Pons (tissue), 1 donor: ENCODE results near the gene ALCAM.

ENCODE experiments used
- DNase-seq: peaks from one replicate; pipeline ENCODE4 v3.0.0-alpha.2; 2016; ENCODE audit warnings: low spot score

ALCAM gene

DNA sequence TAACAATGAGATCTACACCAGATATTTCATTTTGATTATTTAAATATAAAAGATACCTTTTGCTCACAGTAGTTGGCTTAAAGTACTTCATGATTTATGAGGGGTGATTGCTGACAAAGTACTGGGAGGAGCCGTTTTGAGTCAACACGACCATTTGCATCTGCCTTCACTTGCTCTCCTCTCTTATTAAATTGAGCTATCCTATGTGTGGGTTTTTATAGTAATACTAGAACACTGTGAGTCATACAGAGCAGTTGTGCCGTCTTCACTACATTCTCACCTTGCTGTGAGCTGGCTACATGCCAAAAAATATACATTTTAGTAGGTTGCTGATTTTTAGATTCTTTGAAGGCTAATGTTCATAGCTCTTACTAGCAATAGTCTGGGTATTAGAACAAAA is 161.2 kb downstream of the ALCAM start:
- DNase-seq, result no peak

DNA sequence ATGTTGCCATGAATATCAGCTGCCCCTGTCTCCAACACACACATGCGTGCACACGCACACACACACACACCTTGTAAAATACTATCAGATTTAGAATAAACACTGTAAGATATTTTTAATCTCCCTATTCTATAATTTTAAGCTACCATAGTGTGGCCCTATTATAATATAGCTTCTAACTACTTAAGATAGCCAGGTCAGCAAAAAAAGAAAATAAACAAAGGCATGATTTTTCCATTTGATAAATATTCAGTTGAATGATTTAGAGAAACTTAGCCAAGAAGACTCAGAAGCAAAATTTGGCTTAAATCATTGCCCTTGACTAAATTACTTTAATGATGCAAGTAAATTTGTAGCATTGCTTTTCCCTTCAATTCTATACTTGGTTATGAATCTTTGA is 162.2 kb downstream of the ALCAM start:
- DNase-seq, result no peak

GRCh38 chr3:105529456-105529855 is 162.7 kb downstream of the ALCAM start:
- DNase-seq, result no peak

DNA sequence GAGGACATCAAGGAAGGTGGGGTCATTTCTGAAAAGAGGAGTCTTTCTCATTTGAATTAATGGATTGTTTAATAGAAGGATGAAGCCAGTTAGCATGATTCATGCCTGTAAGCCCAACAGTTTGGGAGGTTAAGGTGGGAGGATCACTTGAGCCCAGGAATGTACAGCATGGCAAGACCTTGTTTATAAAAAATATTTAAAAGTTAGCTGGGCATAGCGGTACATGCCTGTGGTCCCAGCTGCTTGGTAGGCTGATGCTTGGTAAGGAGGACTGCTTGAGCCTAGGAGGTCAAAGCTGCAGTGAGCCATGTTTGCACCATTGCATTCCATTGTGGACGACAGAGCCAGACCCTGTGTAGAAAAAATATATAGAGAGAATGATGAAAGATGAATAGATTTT is 165.5 kb downstream of the ALCAM start:
- no peak for DNase-seq

- DNase-seq, result no peak
Observed at GRCh38 chr3:105533960-105534359, 167.3 kb downstream of the ALCAM start.

- DNase-seq, result no peak
Observed at GRCh38 chr3:105534491-105534890, 167.8 kb downstream of the ALCAM start.

DNA sequence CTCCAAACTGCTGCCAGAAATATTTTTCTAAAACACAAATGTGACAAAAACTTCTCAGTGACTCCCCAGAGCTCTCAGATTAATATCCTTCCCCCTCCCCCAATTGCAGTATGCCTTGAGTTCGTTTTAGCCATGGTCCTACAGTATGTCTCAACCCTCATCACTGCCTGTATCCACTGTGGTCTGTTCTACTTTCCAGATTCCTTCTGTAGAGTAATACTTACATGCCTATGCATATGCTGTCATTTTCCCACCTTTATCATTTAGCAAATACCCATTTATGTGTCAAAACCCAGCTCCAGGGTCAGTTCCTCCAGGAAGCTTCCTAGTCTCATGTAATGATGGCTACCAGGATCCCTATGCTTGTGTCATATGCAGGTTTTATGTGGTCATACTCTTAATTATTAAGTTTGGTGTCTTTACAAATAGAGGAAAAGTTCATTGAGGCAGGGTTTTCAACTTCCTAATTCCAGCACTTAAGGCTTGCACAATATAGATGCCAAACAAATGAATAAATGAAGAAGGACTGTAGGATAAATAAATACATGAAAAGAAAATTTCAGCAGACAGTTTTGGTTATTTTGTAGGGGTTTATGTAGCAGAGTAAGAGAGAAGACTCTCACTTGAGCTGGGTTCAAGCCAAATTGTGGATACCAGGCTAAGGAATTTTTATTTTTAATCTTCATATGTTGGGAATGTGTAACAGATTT is 170.8 kb downstream of the ALCAM start:
- DNase-seq, result no peak

- DNase-seq, result no peak
Observed at GRCh38 chr3:105538483-105538882, 171.8 kb downstream of the ALCAM start.

- DNase-seq, result no peak
Observed at GRCh38 chr3:105539897-105540296, 173.2 kb downstream of the ALCAM start.

DNA sequence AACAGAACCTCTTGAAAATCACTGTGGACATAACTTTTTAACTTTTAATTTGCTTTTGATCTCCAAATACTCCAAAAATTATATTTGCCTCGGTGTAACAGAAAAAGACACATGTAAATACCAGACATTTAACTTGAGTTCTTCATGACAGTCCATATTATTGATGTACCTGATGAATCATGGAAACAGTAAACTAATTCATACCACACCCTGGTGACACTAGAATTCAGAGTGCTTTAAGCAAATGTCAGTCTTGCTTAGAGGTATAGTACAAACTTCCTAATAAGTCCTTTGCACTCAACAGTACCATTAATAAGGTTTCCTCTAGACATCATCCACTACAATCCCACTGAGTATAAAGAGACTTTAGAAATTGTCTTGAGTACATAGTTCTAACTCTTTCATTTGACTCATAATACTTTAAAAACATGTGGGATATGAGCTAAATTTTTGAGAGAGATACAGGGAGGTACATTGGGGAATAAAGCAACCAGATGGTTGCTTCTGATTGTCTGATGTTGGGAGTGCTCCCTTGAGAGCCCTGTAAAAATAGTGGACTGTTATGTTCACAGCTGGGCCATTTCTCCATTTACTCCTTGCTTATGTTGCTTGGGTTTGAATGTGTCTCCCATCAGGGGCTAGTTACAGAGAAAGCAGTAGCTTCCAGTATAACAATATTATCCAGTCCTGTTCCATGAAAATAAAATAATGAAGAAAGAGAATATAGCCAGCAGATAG is 175.7 kb downstream of the ALCAM start:
- no peak for DNase-seq

- DNase-seq, result no peak
Observed at GRCh38 chr3:105545051-105545450, 178.3 kb downstream of the ALCAM start.

GRCh38 chr3:105553851-105554250 is 187.1 kb downstream of the ALCAM start:
- no peak for DNase-seq

GRCh38 chr3:105555206-105555605 is 188.5 kb downstream of the ALCAM start:
- DNase-seq, result no peak

DNA sequence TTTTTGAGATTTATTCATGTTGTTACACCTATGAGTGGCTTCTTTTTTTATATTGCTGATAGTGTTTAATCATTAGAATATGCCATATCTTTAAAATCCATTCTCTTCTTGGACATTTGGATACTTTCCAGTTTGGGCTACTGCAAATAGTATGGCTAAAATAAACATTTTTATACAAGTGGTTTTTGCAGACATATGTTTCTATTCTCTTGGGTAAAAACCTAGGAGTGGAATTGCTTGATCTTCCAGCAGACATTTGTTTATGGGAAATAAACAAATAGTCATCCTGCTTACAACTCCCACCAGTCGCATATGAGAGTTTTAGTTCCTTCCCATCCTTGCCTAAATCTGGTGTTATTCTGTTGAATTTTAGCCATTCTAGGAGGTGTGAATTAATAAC is 193.1 kb downstream of the ALCAM start:
- DNase-seq, result no peak

DNA sequence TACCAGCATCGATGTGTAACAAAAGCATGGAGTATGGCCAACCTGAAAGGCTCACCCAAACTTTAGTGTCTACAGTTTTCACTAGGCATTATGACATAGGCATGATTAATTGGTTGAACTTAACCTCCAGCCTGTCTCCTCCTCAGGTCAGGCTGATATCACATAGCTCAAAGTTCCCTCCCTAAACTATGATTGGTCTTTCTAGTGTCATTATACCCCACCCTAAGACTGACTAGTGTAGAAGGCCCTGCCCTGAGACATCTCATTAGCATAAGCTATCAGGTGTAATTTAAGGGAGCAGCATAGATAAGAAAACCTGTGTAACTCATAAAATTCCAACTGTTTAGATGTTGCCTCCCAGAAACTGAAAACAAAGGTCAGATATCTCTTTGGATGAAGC is 195.2 kb downstream of the ALCAM start:
- no peak for DNase-seq

DNA sequence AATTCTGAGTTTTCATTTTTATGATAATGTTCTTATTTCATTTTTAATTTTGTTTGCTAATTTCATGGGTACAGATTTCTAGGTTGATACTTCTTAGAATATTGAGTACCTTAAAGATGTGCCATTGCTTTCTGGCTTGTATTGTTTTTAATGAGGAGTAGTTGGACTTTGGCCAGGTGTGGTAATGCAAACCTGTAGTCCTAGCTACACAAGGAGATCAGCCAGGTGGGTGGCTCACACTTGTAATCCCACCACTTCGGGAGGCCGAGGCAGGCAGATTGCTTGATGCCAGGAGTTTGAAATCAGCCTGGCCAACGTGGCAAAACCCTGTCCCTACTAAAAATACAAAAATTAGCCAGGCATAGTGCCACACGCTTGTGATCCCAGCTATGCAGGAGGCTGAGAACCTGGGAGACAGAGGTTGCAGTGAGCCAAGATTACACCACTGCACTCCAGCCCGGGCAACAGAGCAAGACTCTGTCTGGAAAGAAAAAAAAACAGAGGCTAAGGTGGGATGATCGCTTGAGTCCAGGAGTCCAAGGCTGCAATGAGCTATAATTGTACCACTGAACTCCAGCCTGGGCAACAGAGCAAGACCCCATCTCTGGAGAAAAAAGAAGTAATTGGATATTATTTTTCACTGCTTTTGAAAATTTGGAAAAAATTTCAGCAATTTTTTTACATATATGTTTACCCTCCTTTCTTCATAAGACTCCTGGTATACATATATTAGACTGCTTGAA is 198.0 kb downstream of the ALCAM start:
- DNase-seq, result no peak

DNA sequence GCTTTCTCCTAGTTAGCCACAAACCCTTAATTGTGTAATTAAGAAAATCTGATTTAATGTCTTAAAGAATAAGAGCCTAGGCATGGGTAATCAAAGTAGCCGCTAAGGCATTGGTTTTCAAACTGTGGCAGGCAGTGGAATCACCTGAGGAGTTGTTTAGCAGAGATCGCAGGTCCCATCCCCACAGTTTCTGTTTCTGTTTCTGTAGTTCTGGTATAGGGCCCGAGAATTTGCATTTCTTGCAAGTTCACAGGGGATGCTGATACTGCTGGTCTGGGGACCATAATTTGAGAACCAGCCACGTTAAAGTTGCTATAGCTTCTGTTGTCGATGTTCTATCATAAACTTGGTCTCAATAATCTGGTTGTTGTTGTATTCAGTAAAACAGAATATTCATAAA is 204.3 kb downstream of the ALCAM start:
- no peak for DNase-seq

DNA sequence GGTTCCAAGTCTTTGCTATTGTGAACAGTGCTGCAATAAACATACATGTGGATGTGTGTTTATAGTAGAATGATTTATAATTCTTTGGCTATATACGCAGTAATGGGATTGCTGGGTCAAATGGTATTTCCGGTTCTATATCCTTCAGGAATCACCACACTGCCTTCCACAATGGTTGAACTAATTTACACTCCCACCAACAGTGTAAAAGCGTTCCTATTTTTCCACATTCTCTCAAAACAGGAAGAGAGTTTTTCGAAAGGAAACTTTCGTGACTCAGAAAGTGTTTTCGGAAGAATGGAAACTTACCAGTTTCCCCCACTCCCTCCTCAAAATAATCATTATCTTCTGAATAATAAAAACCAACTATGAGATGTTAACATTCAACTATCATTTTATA is 205.8 kb downstream of the ALCAM start:
- no peak for DNase-seq

DNA sequence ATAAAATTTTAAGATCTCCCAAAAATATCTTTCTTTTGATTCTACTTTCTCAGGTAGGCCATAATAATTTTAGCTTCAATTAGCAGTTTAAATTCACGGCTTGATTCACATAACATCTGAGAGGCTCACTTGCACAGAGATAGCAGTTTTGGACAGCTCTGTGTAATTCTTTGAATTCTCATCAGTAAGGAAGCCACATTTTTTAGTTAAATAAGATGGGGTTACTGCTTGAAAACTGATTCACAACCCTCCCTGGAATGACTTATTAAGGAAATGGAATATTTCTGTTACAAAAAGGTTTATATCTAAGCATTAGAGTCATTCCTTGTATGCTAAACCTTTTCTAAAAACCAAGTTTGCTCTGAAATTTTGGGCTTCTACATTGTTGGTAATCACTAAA is 212.7 kb downstream of the ALCAM start:
- no peak for DNase-seq

GRCh38 chr3:105580296-105580965 is 213.7 kb downstream of the ALCAM start:
- DNase-seq, result no peak

DNA sequence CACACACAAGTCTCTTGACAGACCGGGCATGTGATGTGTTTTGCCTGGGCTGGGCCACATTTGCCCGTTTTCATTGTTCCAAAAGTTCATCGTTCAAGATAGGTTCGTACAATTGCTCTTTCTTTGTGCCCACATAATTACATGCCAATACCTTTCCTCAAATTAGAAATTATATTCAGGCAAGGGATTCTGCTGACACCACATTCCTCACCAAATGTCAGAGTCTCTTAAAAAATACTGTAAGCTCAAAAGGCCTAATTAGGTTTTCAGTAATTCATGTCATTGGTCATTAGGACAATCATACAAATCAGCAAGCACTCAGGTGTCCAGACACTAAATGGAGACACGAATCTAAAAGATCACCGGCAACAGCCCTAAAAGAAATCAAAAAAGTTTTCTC is 215.3 kb downstream of the ALCAM start:
- DNase-seq, result no peak

- no peak for DNase-seq
Observed at GRCh38 chr3:105584003-105584790, 217.5 kb downstream of the ALCAM start.
